Umbilical cord (tissue), 2 donors: ENCODE measurements around the gene C15orf62. TPM values are rescaled to one million over a fixed set of nuclear protein-coding genes. Genes with fewer than 3 reads are reported as not detected.
A peak's percentile ranks its signal among the peaks of the same experiment; 100 is the strongest.

Source experiments
- DNase-seq: peaks from one replicate; pipeline ENCODE4 v3.0.0-alpha.2; 2015; ENCODE audit warnings: low spot score
- total RNA-seq: library from RNA; depleted of rRNA; stranded (reverse); fragments of >200 nt; gene quantifications from one replicate; pipeline ENCODE4 v1.2.3, GENCODE V29; 2014; ENCODE audit warnings: low replicate concordance; ENCODE audit not compliant: insufficient read depth

C15orf62 gene
- total RNA-seq, result 0.24 TPM

GRCh38 chr15:40769274-40770146 is at the start of gene C15orf62:
C15orf62 (plus strand) TSS chr15:40769980; CDS start chr15:40770496, 516 bp downstream.
- DNase-seq, result peak; percentile 77

GRCh38 chr15:40721701-40722100 is 48.1 kb upstream of the C15orf62 start:
- DNase-seq, result no peak

GRCh38 chr15:40722354-40722753 is 47.4 kb upstream of the C15orf62 start:
- no peak for DNase-seq

GRCh38 chr15:40722934-40723333 is 46.8 kb upstream of the C15orf62 start:
- no peak for DNase-seq

GRCh38 chr15:40723919-40724318 is 45.9 kb upstream of the C15orf62 start:
- no peak for DNase-seq

GRCh38 chr15:40731034-40731433 is 38.7 kb upstream of the C15orf62 start:
- no peak for DNase-seq

GRCh38 chr15:40736575-40736974 is 33.2 kb upstream of the C15orf62 start:
- DNase-seq, result no peak

GRCh38 chr15:40737048-40737447 is 32.7 kb upstream of the C15orf62 start:
- no peak for DNase-seq

- DNase-seq, result no peak
These were observed 30.7 kb upstream of the C15orf62 start for GRCh38 chr15:40739047-40739446.

- no peak for DNase-seq
These were observed 29.9 kb upstream of the C15orf62 start for GRCh38 chr15:40739854-40740253.

- DNase-seq, result no peak
These were observed 26.3 kb upstream of the C15orf62 start for GRCh38 chr15:40743485-40743901.

GRCh38 chr15:40743921-40744814 is 25.6 kb upstream of the C15orf62 start:
- no peak for DNase-seq

- DNase-seq, result no peak
These were observed 25.0 kb upstream of the C15orf62 start for GRCh38 chr15:40744815-40745152.

GRCh38 chr15:40746916-40747418 is 22.8 kb upstream of the C15orf62 start:
- no peak for DNase-seq

GRCh38 chr15:40747685-40748631 is 21.8 kb upstream of the C15orf62 start:
- no peak for DNase-seq

- DNase-seq, result no peak
These were observed 20.6 kb upstream of the C15orf62 start for GRCh38 chr15:40749151-40749630.

- DNase-seq, result no peak
These were observed 18.9 kb upstream of the C15orf62 start for GRCh38 chr15:40750885-40751284.

GRCh38 chr15:40751745-40752144 is 18.0 kb upstream of the C15orf62 start:
- no peak for DNase-seq

- DNase-seq, result peak; percentile 21
These were observed 15.3 kb upstream of the C15orf62 start for GRCh38 chr15:40754574-40754882.

- peak; percentile 96 for DNase-seq
These were observed 14.6 kb upstream of the C15orf62 start, which contains the start of gene RMDN3 for GRCh38 chr15:40754883-40755811. RMDN3 (minus strand) TSS chr15:40755254; CDS start chr15:40754783, 471 bp downstream.
